ENCODE measurements around the gene SLC52A1. TPM values are rescaled to one million over a fixed set of nuclear protein-coding genes. Genes with fewer than 3 reads are reported as not detected.

The SLC52A1 gene
- total and polyA plus RNA-seq, 8 donors = 0.13 to 0.73 (median 0.28) TPM

DNA sequence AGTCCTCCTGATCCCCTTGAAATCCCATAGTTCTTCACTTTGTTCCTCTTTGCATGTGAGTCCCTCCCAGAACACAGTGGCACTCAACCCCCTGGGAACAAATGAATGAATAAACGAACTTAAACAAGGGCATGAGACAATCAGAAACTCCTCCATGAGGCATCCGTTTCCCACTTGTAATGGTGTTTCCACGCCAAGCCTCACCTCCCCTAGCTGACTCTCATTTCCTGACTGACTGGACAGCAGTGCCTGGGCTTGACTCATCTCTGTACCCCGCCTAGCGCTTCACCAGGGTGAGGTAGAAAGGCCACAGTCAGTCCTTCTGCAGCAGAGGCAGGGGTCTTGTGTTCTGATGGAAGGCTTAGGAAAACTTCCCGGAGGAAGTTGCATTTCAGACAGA, 23.3 kb downstream of the SLC52A1 start:
- Histone ChIP-seq H3K4me3 (no peak overlapping the region), H3K27ac (no peak overlapping the region), H3K9me3 (no peaks in the 10 kb centered on the region), H3K4me1 (no peaks in the 10 kb centered on the region), H3K36me3 (peaks cover 5 to 96% of the 10 kb centered on the region in 2 donors), H3K27me3 (no peaks in the 10 kb centered on the region)
- intact Hi-C loops (cut with DNase I) = no loop called here
- peak; percentile 12 for ATAC-seq
- TF ChIP-seq, protein P1, sequence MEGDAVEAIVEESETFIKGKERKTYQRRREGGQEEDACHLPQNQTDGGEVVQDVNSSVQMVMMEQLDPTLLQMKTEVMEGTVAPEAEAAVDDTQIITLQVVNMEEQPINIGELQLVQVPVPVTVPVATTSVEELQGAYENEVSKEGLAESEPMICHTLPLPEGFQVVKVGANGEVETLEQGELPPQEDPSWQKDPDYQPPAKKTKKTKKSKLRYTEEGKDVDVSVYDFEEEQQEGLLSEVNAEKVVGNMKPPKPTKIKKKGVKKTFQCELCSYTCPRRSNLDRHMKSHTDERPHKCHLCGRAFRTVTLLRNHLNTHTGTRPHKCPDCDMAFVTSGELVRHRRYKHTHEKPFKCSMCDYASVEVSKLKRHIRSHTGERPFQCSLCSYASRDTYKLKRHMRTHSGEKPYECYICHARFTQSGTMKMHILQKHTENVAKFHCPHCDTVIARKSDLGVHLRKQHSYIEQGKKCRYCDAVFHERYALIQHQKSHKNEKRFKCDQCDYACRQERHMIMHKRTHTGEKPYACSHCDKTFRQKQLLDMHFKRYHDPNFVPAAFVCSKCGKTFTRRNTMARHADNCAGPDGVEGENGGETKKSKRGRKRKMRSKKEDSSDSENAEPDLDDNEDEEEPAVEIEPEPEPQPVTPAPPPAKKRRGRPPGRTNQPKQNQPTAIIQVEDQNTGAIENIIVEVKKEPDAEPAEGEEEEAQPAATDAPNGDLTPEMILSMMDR (IDR thresholded peaks at IDR 0.05) = no peak
- DNase-seq = no peak

DNA sequence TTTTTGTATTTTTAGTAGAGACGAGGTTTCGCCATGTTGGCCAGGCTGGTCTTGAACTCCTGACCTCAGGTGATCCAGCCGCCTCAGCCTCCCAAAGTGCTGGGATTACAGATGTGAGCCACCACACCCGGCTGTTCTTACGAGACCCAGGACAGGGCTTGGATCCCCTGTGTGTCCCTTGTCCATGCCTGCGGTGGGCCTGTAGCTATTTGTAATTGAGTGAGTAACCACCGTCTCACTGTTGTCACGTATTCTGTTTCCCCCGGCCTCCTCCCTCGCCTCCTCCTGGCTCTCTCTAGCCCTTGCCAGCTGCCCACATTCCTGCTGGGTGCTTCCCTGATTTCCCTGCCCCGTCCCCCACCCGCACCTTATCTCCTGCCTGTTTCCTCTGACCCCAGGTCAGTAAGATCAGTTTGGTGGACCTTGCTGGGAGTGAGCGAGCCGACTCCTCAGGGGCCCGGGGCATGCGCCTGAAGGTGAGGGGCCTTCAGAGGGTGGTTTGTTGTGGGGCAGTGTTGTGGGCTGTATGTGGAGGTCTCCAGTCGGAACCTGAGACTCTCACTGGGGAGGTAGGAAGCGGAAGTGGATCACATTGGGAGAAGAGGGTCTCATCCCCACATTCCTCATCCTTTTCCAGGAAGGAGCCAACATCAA, 31.9 kb downstream of the SLC52A1 start:
- intact Hi-C loops (cut with DNase I) = no loop called here
- no peak for ATAC-seq
- DNase-seq = no peak
- no peaks in the 10 kb centered on the region for H3K27me3 ChIP-seq
- no peaks in the 10 kb centered on the region for H3K9me3 ChIP-seq
- H3K27ac ChIP-seq = no peak overlapping the region
- H3K4me1 ChIP-seq = peaks cover 9 to 25% of the 10 kb centered on the region in 2 donors
- TF ChIP-seq, protein P1 (IDR thresholded peaks at IDR 0.05) = no peak
- H3K4me3 ChIP-seq = no peak overlapping the region
- H3K36me3 ChIP-seq = peaks cover 5 to 77% of the 10 kb centered on the region in 2 donors

DNA sequence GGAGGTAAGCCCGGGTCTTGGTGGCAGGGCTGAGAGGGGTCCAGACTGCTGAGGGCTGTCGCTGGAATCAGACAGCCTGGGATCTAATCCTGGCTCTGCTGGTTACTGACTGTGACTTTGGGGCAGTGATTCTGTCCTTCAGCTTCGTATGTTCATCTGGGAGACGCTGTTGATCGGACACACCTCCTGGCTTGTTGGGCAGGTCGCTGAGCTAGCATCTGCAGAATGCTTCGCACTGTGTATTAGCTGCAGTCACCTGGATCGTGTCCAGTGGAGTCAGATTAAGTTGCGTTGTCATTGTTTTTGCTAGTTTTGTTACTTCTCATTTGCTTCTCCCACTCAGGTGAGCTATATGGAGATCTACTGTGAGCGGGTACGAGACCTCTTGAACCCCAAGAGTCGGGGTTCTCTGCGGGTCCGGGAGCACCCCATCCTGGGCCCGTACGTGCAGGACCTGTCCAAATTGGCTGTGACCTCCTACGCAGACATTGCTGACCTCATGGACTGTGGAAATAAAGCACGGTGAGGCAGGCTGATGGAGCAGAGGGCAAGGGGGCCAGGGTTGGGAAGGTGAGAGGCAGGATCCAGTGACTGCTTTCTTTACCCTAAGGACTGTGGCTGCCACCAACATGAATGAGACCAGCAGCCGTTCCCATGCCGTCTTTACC, 33.0 kb downstream of the SLC52A1 start:
- ATAC-seq (no peak), DNase-seq (no peak)
- no peak overlapping the region for H3K4me3 ChIP-seq
- no peaks in the 10 kb centered on the region for H3K9me3 ChIP-seq
- peaks cover 9 to 25% of the 10 kb centered on the region in 2 donors for H3K4me1 ChIP-seq
- peaks cover 2 to 66% of the 10 kb centered on the region in 2 donors for H3K36me3 ChIP-seq
- intact Hi-C loops (cut with DNase I) = no loop called here
- no peaks in the 10 kb centered on the region for H3K27me3 ChIP-seq
- H3K27ac ChIP-seq = no peak overlapping the region
- TF ChIP-seq, protein P1 (IDR thresholded peaks at IDR 0.05) = no peak

DNA sequence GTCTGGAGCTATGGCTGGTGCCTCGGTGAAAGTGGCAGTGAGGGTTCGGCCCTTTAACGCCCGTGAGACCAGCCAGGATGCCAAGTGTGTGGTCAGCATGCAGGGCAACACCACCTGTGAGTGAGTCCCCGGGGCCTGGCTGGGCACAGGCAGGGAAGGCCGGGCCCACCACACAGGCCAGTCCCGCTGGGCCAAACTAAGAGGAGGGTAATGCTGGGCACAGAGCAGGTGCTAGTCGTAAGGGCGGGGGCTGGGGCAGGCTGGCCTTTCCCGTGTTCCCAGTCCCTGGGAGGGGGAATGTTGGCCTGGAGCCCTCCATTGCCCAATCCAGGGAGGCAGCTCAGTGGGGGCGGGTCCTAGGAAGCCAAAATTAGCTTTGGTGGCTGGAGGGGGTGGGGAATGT, 35.0 kb downstream of the SLC52A1 start:
- TF ChIP-seq, protein P1 (IDR thresholded peaks at IDR 0.05) = no peak
- intact Hi-C loops (cut with DNase I) = no loop called here
- H3K27ac ChIP-seq = peak overlapping the region in 1 of 2 donors; percentile 86
- H3K36me3 ChIP-seq = peaks cover 0 to 46% of the 10 kb centered on the region in 2 donors
- peaks cover 15 to 33% of the 10 kb centered on the region in 2 donors for H3K4me1 ChIP-seq
- H3K9me3 ChIP-seq = no peaks in the 10 kb centered on the region
- peak overlapping the region in 1 of 2 donors; percentile 99 for H3K4me3 ChIP-seq
- no peaks in the 10 kb centered on the region for H3K27me3 ChIP-seq
- peak in 1 of 4 donors; percentile 65 for DNase-seq
- peak; percentile 7 for ATAC-seq

DNA sequence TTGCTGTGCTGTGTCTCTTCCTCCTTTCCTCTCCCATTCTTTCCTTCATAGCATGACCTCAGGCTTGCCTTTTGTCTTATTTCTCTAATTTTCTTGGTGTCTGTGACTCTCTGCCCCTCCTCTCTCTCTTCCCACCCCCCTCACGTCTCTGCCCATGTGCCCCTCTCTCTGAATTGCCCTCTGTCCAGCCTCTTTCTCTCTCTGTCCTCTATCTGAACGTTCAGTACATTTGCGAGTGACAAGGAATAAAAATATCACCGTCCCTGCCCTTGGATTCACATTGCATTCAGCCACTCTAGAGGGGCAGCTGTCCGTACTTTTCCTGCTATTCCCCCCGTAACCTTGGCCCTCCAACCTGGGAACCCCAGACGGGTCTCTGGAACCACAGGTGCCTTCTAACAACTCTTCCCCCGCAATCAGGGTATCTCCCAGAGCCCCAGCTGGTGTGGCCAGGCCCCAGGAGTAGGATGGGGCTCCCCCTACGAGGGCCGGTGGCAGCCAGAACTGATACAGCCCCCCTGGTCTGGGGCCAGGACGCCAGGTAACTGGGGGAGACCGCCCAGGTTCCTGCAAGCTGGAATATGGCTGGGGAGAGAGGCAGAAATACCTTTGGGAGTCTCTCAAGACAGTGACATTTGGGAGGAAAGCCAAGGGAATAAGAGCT, 35.7 kb downstream of the SLC52A1 start:
- TF ChIP-seq, protein P1 (IDR thresholded peaks at IDR 0.05) = no peak
- H3K4me1 ChIP-seq = peaks cover 15 to 37% of the 10 kb centered on the region in 2 donors
- H3K4me3 ChIP-seq = peak overlapping the region; percentile 90 to 99
- H3K27ac ChIP-seq = peak overlapping the region; percentile 86 to 92
- no peaks in the 10 kb centered on the region for H3K9me3 ChIP-seq
- H3K27me3 ChIP-seq = no peaks in the 10 kb centered on the region
- intact Hi-C loops (cut with DNase I) = no loop called here
- H3K36me3 ChIP-seq = peaks cover 0 to 39% of the 10 kb centered on the region in 2 donors
- DNase-seq (no peak), ATAC-seq (no peak)
